OCI-M2 (cell line): ENCODE results near the gene UNC13C.

ENCODE experiments used
- DNase-seq: peaks from one replicate; lab custom pipeline; 2025; ENCODE audit not compliant: unreplicated experiment; lab: John Stamatoyannopoulos, UW

UNC13C gene

DNA sequence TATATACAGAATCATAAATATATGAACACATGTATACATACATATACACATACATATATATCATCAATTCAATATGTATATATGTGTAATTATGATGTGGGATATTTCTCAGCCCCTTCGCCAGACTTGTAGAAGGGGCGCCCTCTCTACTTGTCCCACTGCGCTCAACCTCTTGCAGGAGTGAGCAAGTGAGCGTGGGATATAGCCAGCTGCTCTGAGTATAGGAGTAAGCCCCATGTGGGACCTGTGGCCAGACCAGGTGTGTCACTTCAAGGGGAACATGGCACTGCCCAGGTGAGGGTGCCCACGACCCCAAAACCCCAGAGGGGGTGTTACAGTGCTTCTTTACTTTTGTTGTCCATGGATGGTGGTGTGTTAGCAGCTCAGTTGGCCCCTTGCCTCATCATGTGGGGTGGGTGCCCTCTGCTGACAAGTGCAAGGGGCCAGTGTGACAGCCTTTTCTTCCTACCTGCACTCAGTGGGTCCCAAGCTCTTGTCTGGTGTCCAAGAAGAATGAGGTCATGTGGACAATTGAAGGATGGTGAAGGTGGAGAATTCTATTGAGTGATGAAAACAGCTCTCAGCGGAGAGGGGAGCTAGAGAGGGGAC is 304.1 kb downstream of the UNC13C start:
- no peak for DNase-seq

GRCh38 chr15:54288049-54288448 is 309.8 kb downstream of the UNC13C start:
- DNase-seq = no peak

DNA sequence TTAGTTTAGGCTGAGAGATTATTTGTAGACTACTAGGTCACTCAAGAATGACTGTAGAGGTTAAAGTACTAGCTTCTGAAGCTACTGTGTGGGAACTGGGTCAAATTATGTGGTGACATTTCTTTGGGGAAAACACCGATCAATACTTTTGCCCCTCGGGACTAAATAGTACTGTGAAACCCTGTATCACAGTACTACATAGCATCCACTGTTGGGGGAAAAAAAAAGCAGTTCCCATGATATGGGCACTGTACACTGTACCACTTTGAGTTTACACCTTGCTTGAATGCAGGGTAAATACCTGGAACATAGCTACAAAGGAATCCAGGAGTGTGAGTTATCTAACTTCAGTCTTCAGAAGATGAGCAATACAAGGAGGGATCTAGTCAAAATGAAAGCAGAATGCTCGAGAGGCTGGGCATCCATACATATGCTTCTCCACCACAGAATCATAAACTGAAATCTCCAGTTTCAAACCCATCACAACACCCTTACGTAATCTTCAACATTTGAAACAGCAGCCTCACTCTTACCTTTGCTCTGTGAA is 311.4 kb downstream of the UNC13C start:
- DNase-seq = no peak

DNA sequence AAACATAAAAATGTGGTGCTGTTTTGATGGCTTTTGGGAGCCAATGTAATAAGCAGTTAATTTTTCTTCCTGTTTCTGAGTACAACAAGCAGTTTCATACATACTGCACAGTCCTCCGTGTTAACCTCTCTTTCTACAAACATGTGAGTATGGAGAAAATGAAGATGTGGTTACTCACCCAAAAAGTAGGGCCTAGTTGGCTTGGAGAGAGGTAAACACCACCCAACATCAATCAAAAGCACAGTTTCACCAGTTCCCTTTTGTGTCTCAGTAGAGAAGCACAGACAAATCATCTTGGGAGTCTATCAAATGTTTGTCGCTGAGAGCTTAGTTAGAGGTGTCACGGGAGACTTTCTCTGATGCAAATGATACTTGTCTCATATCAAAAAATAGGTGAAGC is 320.2 kb downstream of the UNC13C start:
- no peak for DNase-seq

- no peak for DNase-seq
Measured at GRCh38 chr15:54304321-54304720, 326.1 kb downstream of the UNC13C start.

GRCh38 chr15:54305138-54305537 is 326.9 kb downstream of the UNC13C start:
- DNase-seq = no peak

GRCh38 chr15:54307252-54307902 is 329.1 kb downstream of the UNC13C start:
- no peak for DNase-seq

DNA sequence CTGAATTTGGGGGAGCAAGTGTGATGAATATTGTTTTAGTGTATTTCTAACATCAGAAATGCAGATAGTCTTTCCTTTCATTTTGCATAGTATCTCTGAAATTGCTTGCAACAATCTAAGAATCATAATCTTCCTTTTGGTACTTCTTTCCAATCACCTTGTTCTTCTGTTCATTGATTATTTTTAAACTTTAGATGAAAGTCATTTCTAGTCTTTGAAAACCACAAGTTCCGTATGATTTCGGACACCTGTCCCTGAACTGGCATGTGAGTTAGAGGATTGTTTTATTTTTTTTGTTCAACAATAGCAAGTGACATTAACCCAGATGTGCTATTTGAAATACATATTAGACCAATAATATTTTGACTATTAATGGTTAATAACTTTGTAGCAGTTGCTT is 329.7 kb downstream of the UNC13C start:
- no peak for DNase-seq

GRCh38 chr15:54312528-54312927 is 334.3 kb downstream of the UNC13C start:
- DNase-seq = no peak

DNA sequence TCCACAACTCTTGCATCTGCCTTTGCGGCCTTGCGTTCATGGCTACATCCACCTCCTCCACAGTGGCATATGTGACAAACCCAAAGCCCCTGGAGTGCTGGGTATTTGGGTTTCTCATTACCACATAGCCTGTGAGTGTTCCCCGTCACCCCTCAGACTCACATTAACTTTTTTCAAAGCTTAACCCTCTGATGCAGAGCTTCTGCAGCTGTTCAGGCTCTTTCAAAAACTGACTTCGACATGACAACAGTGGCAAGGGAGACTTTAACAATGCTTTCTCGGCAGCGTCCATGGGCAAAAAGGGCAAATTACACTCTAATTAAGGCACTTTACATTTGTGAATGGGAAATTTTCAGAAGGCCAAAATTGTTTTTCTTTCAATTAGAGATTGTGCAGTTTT is 343.2 kb downstream of the UNC13C start:
- no peak for DNase-seq

DNA sequence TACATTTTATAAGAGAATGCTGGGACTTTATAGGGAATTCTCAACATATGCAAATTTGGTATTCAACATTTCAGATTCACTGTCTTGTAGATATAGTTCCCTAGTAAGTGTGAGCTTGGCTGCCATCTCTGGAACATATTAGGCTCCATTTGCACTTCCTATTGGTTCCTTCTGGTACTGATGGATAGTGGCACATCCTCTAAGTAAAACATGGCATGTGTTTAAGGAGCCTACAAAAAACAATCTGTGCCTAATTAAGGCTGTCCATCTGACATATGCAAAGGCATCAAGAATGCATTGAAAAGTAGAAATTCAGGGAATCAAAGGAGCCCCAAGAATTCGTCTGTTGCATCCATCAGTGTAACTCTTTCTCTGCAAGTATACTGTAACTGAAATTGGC is 344.1 kb downstream of the UNC13C start:
- DNase-seq = no peak

- DNase-seq = no peak
Measured at GRCh38 chr15:54345301-54345700, 367.1 kb downstream of the UNC13C start.

GRCh38 chr15:54345827-54346226 is 367.6 kb downstream of the UNC13C start:
- no peak for DNase-seq

DNA sequence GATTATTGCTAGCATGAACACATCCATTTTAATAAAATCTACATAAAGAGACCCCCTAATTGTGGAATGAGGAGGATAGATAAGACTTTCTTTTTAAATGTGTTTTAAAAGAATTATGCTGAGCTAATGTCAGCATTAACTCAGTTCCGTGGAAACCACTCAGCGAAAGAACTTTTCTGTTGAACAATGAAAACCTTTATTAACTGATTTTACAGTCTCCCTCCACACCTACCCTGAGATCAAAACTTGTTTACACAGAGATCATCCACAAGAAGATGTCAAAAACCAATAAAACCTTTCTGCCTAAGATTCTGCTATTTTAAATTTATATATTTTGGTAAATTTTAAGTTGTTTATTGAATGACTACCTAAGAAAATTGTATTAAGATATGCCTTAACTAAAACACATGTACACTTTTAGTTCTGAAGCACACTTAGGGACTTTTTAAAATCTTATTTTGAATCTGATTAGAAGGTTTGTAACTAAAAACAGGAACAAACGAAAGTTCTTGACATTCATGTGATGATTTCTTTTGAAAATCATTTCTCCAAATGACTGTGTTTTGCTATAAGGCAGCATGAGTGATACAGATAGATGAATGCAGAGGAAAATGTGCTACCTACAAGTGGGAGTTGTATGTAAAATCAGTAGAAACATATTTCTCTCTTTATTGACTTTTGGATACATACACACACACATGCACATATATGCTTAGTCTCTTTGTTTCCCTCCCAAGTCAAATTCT is 369.0 kb downstream of the UNC13C start:
- DNase-seq = no peak

- DNase-seq = no peak
Measured at GRCh38 chr15:54353726-54354125, 375.5 kb downstream of the UNC13C start.

DNA sequence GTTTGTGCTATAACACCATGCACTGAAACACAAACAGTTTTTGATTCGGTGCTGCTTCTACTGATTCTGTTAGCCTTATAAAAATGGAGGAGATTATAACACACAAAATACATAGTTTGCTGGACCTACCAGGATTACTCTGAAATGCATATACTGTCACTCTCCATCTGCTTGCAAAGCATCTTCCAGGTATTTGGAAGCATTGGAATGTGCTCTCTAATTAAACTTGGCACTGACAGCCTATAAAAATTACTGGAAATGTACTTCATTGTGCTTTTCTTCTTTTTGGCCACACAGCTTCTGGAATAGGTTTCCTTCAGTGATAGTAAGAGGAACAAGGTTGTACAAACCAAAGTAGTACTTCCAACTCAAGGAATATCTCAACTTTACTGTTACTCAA is 376.1 kb downstream of the UNC13C start:
- no peak for DNase-seq

DNA sequence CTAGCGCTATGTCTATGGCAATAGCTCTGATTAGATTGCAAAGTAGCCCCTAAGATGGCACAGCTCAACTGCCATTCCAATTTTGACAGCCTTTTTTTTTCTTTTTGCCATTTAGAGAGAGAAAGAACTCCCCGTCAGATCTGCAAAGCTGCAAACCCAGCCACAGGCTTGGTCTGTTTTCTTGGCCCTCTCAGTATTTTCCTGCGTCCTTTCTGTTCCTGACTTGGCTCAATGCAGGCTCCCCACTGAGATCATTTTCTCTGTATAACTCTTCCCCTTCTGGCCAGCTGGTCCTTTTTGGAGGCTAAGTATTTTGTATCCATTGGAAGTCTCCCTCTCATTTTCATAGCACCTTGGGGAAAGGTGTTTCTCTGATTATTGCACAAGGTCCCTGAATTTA is 386.7 kb downstream of the UNC13C start:
- no peak for DNase-seq

DNA sequence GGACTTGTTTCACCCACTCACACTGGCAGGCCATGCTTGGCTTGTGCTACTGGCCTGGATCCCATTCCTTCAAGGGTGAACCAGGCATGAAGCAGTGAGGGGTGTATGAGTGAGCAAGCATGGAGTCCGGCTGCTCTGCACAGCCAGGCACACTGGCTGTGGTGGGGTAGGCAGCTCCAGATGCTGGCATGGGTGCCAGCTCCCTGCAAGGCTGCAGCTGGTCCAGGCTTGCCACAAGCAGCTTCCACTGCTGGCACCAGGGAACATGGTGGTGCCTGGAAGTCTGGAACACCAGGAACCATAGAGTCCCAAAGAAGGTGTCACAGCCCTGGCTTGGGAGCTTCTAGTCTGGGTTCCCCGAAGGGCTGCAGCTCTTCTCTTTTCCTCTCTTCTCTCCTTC is 395.1 kb downstream of the UNC13C start:
- DNase-seq = no peak

DNA sequence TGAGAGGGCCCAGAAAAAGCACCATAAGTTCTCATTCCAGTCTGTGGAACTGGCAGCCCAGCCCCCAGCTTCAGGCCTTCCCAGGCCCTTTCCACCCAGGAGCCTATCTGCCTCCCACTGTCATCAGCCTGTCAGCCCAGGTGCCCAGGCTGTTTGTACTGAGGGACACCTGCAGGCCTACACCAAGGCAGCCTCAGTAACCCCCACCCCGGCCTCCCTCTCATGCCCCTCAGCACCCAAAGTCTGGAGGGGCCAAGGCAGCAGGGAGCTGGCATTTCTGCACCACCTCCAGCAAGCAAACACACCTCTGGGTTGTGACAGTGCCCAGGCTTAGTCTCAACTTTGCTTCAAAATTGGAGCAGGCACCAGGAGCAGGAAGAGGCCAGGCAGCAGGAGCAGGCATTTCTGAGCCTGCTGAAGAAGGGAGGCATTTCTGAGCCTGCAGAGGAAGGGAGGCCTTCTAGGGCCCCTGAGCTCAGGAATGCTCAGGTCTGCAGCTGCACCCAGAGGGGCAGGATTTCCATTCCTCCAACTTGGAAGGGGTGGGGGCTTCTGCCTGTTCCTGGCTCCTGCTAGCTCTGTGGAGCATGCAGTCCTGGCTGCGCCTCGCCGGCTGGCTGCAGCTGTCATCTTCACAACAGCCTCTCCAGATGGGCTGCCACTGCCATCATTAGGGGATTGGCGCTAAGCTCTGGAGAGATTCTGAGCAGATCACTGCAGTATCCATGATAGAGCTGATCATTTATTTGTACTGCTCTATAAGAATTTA is 396.1 kb downstream of the UNC13C start:
- no peak for DNase-seq

GRCh38 chr15:54387799-54388198 is 409.6 kb downstream of the UNC13C start:
- DNase-seq = no peak

GRCh38 chr15:54388746-54389145 is 410.5 kb downstream of the UNC13C start:
- DNase-seq = no peak
